Fibroblast of the aortic adventitia (primary cell): ENCODE results near the gene ANO10. TPM values are rescaled to one million over a fixed set of nuclear protein-coding genes. Genes with fewer than 3 reads are reported as not detected.
"Not testable (repeated sequence)": the region's sequence is repeated elsewhere in the genome, so short reads cannot be mapped to it uniquely, and the experiment has no call there.

Experiments
- DNase-seq: peaks from one replicate; pipeline ENCODE4 v3.0.0-alpha.2; 2010; ENCODE audit warnings: low read depth
- H3K4me3 ChIP-seq: 2 replicates; pipeline ENCODE4 v1.5.1; 2011; ENCODE audit warnings: low read depth, mild to moderate bottlenecking, control low read depth, low read length, moderate library complexity
- CTCF ChIP-seq: IDR thresholded peaks from 2 replicates; pipeline ENCODE4 v1.5.1; 2011; ENCODE audit warnings: mild to moderate bottlenecking, low read length, control low read depth, inconsistent platforms; ENCODE audit not compliant: insufficient read depth
- total RNA-seq: library from RNA; depleted of rRNA; stranded (reverse); fragments of >200 nt; gene quantifications from 2 replicates; pipeline ENCODE4 v1.2.3, GENCODE V29; 2012; ENCODE audit warnings: low replicate concordance

Gene ANO10
- total RNA-seq, 1 donor: 46.4 TPM

GRCh38 chr3:43484926-43485488 is 136.8 kb downstream of the ANO10 start:
- no peak overlapping the region for H3K4me3 ChIP-seq
- no peak for TF ChIP-seq CTCF
- no peak for DNase-seq

GRCh38 chr3:43481375-43481774 is 140.4 kb downstream of the ANO10 start:
- no peak overlapping the region for H3K4me3 ChIP-seq
- no peak for DNase-seq
- TF ChIP-seq CTCF: no peak

- not testable (repeated sequence) for DNase-seq, H3K4me3 ChIP-seq
These were observed 143.0 kb downstream of the ANO10 start for GRCh38 chr3:43478839-43479238.

- no peak for DNase-seq
- TF ChIP-seq CTCF: no peak
- H3K4me3 ChIP-seq: no peak overlapping the region
These were observed 143.6 kb downstream of the ANO10 start for GRCh38 chr3:43478118-43478785.

GRCh38 chr3:43477600-43477999 is 144.2 kb downstream of the ANO10 start:
- DNase-seq: no peak
- TF ChIP-seq CTCF: no peak
- H3K4me3 ChIP-seq: no peak overlapping the region

- TF ChIP-seq CTCF: no peak
- no peak overlapping the region for H3K4me3 ChIP-seq
- DNase-seq: no peak
These were observed 148.1 kb downstream of the ANO10 start for GRCh38 chr3:43473737-43474136.

DNA sequence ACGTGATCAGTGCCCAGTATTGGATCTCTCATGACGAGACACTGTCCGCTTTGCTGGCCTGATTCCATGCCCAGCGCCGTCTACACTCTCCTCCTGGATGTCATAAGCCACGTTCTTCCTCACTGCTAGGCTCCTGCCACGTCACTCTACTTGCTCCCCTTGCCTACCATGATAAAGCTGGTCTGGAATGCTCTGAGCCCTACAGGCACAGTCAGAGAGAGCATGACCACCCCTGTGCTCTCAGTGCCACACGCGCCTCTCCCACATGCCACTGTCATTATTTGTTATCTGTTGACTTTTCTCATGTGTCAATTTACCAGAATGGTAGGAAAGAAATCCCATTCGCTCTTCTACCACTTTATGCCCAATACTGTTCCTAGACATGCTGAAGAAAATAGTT is 148.6 kb downstream of the ANO10 start:
- no peak overlapping the region for H3K4me3 ChIP-seq
- TF ChIP-seq CTCF: no peak
- no peak for DNase-seq
